CD14-positive monocyte (primary cell): Measurements from ENCODE around the gene AKAP6. TPM values are rescaled to one million over a fixed set of nuclear protein-coding genes. Genes with fewer than 3 reads are reported as not detected.

Experiments used
- DNase-seq, 3 donors: peaks; one replicate each; pipeline ENCODE4 v3.0.0-alpha.2; 2011 to 2022
- H2AFZ ChIP-seq: 2 replicates; pipeline ENCODE4 v1.6.0; 2012; ENCODE audit warnings: mild to moderate bottlenecking, low read depth, low read length, inconsistent platforms; ENCODE audit not compliant: insufficient read depth, poor library complexity, severe bottlenecking
- H3K27ac ChIP-seq, 2 donors: 1 replicate in 1 of 2; 2 replicates in 1 of 2; pipeline ENCODE4 v1.5.1; 2012 to 2013; ENCODE audit warnings: low read length in 2 of 2, control low read depth in 1 of 2, inconsistent platforms in 1 of 2, low read depth in 1 of 2, mild to moderate bottlenecking in 1 of 2
- H3K27me3 ChIP-seq, 2 donors: one replicate each; pipeline versions ENCODE4 v1.6.0 to v1.6.1; 2011 to 2013; ENCODE audit warnings: low read length in 2 of 2; ENCODE audit not compliant: control insufficient read depth in 2 of 2, insufficient read depth in 2 of 2
- H3K36me3 ChIP-seq, 2 donors: replicated peaks in 1 of 2; 1 replicate in 1 of 2; 2 replicates in 1 of 2; pipeline versions ENCODE4 v1.5.1 to v1.6.1; 2012 to 2013; ENCODE audit warnings: low read length in 2 of 2, control low read depth in 1 of 2, inconsistent platforms in 1 of 2, mild to moderate bottlenecking in 1 of 2; ENCODE audit not compliant: insufficient read depth in 2 of 2, control insufficient read depth in 1 of 2
- H3K4me1 ChIP-seq, 2 donors: 1 replicate in 1 of 2; 2 replicates in 1 of 2; pipeline versions ENCODE4 v1.5.1 to v1.6.1; 2012 to 2013; ENCODE audit warnings: low read length in 2 of 2, control low read depth in 1 of 2, inconsistent platforms in 1 of 2, mild to moderate bottlenecking in 1 of 2, moderate library complexity in 1 of 2; ENCODE audit not compliant: insufficient read depth in 2 of 2, control insufficient read depth in 1 of 2
- H3K4me2 ChIP-seq: replicated peaks from 2 replicates; pipeline ENCODE3; 2012; ENCODE audit warnings: low read length, moderate library complexity, mild to moderate bottlenecking; ENCODE audit not compliant: poor library complexity, severe bottlenecking; ENCODE audit errors: extremely low read depth
- H3K4me3 ChIP-seq, 3 experiments: fragments of 200-600 bp in 1 of 3; sonication (generic) in 1 of 3; replicated peaks in 1 of 3; 1 replicate in 2 of 3; 2 replicates in 1 of 3; pipeline ENCODE4 v1.5.1; 2011 to 2013; ENCODE audit warnings: low read length in 3 of 3, mild to moderate bottlenecking in 3 of 3, control low read depth in 2 of 3, low read depth in 2 of 3, inconsistent platforms in 1 of 3, moderate library complexity in 1 of 3
- H3K79me2 ChIP-seq: 2 replicates; pipeline ENCODE4 v1.6.0; 2012; ENCODE audit warnings: mild to moderate bottlenecking, control low read depth, inconsistent platforms, low read length, moderate library complexity; ENCODE audit not compliant: insufficient read depth
- H3K9ac ChIP-seq: 2 replicates; pipeline ENCODE4 v1.6.0; 2017; ENCODE audit warnings: low read length, mild to moderate bottlenecking; ENCODE audit not compliant: insufficient read depth, poor library complexity, severe bottlenecking
- H3K9me3 ChIP-seq, 2 donors: replicated peaks in 1 of 2; 1 replicate in 1 of 2; 2 replicates in 1 of 2; pipeline versions ENCODE4 v1.5.1 to v1.6.1; 2012 to 2013; ENCODE audit warnings: low read length in 2 of 2, control low read depth in 1 of 2; ENCODE audit not compliant: control insufficient read depth in 1 of 2, insufficient read depth in 1 of 2
- H4K20me1 ChIP-seq: 2 replicates; pipeline ENCODE4 v1.6.0; 2012; ENCODE audit warnings: mild to moderate bottlenecking, low read length, control low read depth, moderate library complexity; ENCODE audit not compliant: insufficient read depth
- H3K27ac Mint-ChIP-seq, 7 donors: one replicate each; pipeline ENCODE4 v1.8.0; 2020; ENCODE audit warnings: mild to moderate bottlenecking in 7 of 7, mixed read lengths in 7 of 7, moderate library complexity in 6 of 7, inconsistent platforms in 2 of 7
- H3K27me3 Mint-ChIP-seq, 3 donors: one replicate each; pipeline ENCODE4 v1.8.0; 2021 to 2022; ENCODE audit warnings: low read depth in 3 of 3, mild to moderate bottlenecking in 3 of 3, mixed read lengths in 3 of 3, moderate library complexity in 3 of 3, inconsistent platforms in 1 of 3
- H3K36me3 Mint-ChIP-seq, 2 donors: one replicate each; pipeline ENCODE4 v1.8.0; 2020; ENCODE audit warnings: mixed read lengths in 2 of 2, inconsistent platforms in 1 of 2, mild to moderate bottlenecking in 1 of 2
- H3K4me1 Mint-ChIP-seq: one replicate; pipeline ENCODE4 v1.8.0; 2020; ENCODE audit warnings: mild to moderate bottlenecking, mixed read lengths
- H3K4me3 Mint-ChIP-seq, 2 donors: one replicate each; pipeline ENCODE4 v1.8.0; 2020; ENCODE audit warnings: mild to moderate bottlenecking in 2 of 2, mixed read lengths in 2 of 2, moderate library complexity in 1 of 2
- H3K9me3 Mint-ChIP-seq, 7 donors: one replicate each; pipeline ENCODE4 v1.8.0; 2020 to 2022; ENCODE audit warnings: mixed read lengths in 7 of 7, mild to moderate bottlenecking in 6 of 7, moderate library complexity in 6 of 7, inconsistent platforms in 2 of 7
- CTCF ChIP-seq: fragments of 200-600 bp; IDR thresholded peaks from one replicate; pipeline ENCODE4 v1.8.0; 2022; ENCODE audit warnings: antibody characterized with exemption, mild to moderate bottlenecking
- WGBS: methylation state at CpG from one replicate; pipeline ENCODE4 v1.1.5; 2013; ENCODE audit warnings: missing lambda C conversion rate; ENCODE audit not compliant: insufficient coverage; 5-methylcytosine and 5-hydroxymethylcytosine counted together
- intact Hi-C, 2 donors: fragments of 100-400 bp; cut with micrococcal nuclease; formaldehyde crosslinking; loops; one replicate each; pipeline versions ENCODE4 v1.15.0 to v1.15.1; 2023
- polyA plus RNA-seq, 3 donors: library from polyadenylated mRNA; depleted of rRNA in 1 of 3; unstranded in 2 of 3; stranded (reverse) in 1 of 3; fragments of 300-500 nt in 2 of 3; fragments of >200 nt in 1 of 3; fragmentation: Illumina TruSeq in 2 of 3; gene quantifications; 1 replicate in 2 of 3; 2 replicates in 1 of 3; pipeline ENCODE4 v1.2.3, GENCODE V29; 2012 to 2021

AKAP6 gene
- polyA plus RNA-seq, 3 donors = not detected

GRCh38 chr14:32724867-32725471 lies 395.9 kb downstream of the AKAP6 start:
- H3K9me3 ChIP-seq = no peaks in the 10 kb centered on the region
- H3K9ac ChIP-seq = no peak overlapping the region
- H3K4me1 ChIP-seq = peaks cover 0 to 7% of the 10 kb centered on the region in 2 donors
- peak overlapping the region in 1 of 2 donors; percentile 42 for H3K4me3 Mint-ChIP-seq
- no peak overlapping the region for H3K4me3 ChIP-seq
- H3K27me3 ChIP-seq = no peaks in the 10 kb centered on the region
- no peak for TF ChIP-seq CTCF
- no peaks in the 10 kb centered on the region for H3K36me3 ChIP-seq
- no peak for DNase-seq
- WGBS = 83% methylated on average over 3 of the region's 6 CpGs
- H3K9me3 Mint-ChIP-seq = peaks cover 0 to 2% (median 0%) of the 10 kb centered on the region in 7 donors
- H3K27ac ChIP-seq = no peak overlapping the region
- H3K27me3 Mint-ChIP-seq = peaks cover 0 to 5% (median 3%) of the 10 kb centered on the region in 3 donors
- H4K20me1 ChIP-seq = no peaks in the 10 kb centered on the region
- H3K4me1 Mint-ChIP-seq = peaks cover 14% of the 10 kb centered on the region
- no peaks in the 10 kb centered on the region for H3K79me2 ChIP-seq
- H3K4me2 ChIP-seq = no peak overlapping the region
- no peaks in the 10 kb centered on the region for H3K36me3 Mint-ChIP-seq
- intact Hi-C loops = no loop called here
- H2AFZ ChIP-seq = no peak overlapping the region
- H3K27ac Mint-ChIP-seq = no peak overlapping the region

- H3K36me3 Mint-ChIP-seq = no peaks in the 10 kb centered on the region
- Histone ChIP-seq H3K27me3 (no peaks in the 10 kb centered on the region), H2AFZ (no peak overlapping the region), H4K20me1 (no peaks in the 10 kb centered on the region), H3K4me3 (no peak overlapping the region), H3K4me1 (peaks cover 0 to 4% of the 10 kb centered on the region in 2 donors), H3K79me2 (no peaks in the 10 kb centered on the region), H3K36me3 (no peaks in the 10 kb centered on the region), H3K9me3 (no peaks in the 10 kb centered on the region), H3K9ac (no peak overlapping the region), H3K27ac (no peak overlapping the region), H3K4me2 (no peak overlapping the region)
- no peak for TF ChIP-seq CTCF
- H3K4me3 Mint-ChIP-seq = no peak overlapping the region
- H3K4me1 Mint-ChIP-seq = peaks cover 10% of the 10 kb centered on the region
- DNase-seq = no peak
- no peak overlapping the region for H3K27ac Mint-ChIP-seq
- 100% methylated on average over 1 of the region's 4 CpGs for WGBS
- peaks cover 0 to 5% (median 3%) of the 10 kb centered on the region in 3 donors for H3K27me3 Mint-ChIP-seq
- intact Hi-C loops = no loop called here
- H3K9me3 Mint-ChIP-seq = peaks cover 0 to 2% (median 0%) of the 10 kb centered on the region in 7 donors
Measured at GRCh38 chr14:32726516-32726915, 397.4 kb downstream of the AKAP6 start.
